Measurements from ENCODE around the gene IL1RAPL2. TPM values are rescaled to one million over a fixed set of nuclear protein-coding genes. Genes with fewer than 3 reads are reported as not detected.

The IL1RAPL2 gene
- total RNA-seq, 1 donor from 2014 or later = 0.58 TPM

DNA sequence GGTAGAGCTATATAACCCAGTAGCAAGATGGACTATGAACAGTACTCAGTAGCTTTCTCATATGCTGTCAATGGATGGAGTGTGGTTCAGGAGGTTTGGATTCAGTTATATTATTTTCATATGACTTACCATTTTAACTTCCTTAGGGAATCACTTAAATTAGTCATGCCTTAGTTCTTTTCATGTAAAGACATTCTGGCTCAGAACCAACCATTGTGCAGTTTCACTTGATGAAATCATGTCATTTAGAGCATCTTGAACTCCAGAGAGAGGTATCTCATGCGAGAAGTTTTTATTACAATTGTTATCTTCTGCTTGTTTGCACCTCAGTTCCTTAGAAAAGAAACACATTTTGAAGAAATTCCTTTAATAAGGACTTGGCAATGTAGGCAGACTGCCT lies 55.8 kb downstream of the IL1RAPL2 start:
- H3K36me3 Mint-ChIP-seq (ENCODE audit: low read depth) = no peaks in the 10 kb centered on the region
- TF ChIP-seq, protein P1, sequence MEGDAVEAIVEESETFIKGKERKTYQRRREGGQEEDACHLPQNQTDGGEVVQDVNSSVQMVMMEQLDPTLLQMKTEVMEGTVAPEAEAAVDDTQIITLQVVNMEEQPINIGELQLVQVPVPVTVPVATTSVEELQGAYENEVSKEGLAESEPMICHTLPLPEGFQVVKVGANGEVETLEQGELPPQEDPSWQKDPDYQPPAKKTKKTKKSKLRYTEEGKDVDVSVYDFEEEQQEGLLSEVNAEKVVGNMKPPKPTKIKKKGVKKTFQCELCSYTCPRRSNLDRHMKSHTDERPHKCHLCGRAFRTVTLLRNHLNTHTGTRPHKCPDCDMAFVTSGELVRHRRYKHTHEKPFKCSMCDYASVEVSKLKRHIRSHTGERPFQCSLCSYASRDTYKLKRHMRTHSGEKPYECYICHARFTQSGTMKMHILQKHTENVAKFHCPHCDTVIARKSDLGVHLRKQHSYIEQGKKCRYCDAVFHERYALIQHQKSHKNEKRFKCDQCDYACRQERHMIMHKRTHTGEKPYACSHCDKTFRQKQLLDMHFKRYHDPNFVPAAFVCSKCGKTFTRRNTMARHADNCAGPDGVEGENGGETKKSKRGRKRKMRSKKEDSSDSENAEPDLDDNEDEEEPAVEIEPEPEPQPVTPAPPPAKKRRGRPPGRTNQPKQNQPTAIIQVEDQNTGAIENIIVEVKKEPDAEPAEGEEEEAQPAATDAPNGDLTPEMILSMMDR (conservative IDR thresholded peaks at IDR 0.05) = no peak
- H3K27ac Mint-ChIP-seq (ENCODE audit: unreplicated experiment) = no peak overlapping the region
- no peaks in the 10 kb centered on the region for H3K4me1 Mint-ChIP-seq
- no peak for DNase-seq (ENCODE audit: low read depth, low spot score)
- H3K9me3 Mint-ChIP-seq = no peaks in the 10 kb centered on the region
- H3K4me3 Mint-ChIP-seq = no peak overlapping the region
- H3K27me3 Mint-ChIP-seq (ENCODE audit: low read depth) = no peaks in the 10 kb centered on the region

DNA sequence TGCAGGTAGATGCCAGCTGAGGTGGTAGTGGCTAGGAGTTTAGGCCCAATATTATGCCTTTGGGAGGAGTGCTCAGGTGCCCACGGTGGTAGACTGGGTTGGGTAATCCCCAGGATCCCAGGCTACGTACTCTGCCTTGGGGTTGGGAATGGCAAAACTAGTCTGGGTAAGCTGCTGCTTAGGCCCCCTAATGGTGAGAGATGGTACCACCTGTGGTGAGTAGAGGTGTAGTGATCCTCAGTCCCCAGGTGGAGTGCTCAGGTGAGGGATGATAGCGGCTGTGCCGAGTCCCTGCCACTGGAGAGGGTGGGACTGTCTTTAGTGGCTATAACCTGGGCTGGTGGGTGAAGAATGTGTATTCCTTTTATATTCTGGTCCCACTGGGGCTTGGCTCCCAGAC lies 75.2 kb downstream of the IL1RAPL2 start:
- H3K4me3 Mint-ChIP-seq = no peak overlapping the region
- TF ChIP-seq, protein P1 (conservative IDR thresholded peaks at IDR 0.05) = no peak
- DNase-seq (ENCODE audit: low read depth, low spot score) = no peak

DNA sequence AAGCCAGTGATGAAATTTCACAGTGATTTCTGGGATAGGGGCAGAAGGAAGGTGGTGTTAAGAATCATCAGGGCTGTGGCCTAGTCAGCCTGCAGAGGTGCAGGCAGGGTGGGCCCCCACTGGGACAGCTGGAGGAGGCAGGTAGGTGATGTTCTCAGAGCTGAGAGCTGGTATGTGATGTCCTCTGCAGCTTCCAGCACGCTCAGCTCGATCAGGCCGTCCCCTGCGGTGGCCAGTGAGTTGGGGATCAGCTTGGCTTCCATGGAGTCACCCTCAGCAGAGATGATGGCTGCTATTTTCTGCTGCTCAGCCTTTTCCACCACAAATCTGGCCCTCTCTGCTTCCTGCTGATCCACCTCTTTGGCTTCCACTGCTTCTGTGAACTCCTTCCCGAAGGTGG lies 81.1 kb downstream of the IL1RAPL2 start:
- H3K4me3 Mint-ChIP-seq = no peak overlapping the region
- peaks cover 7% of the 10 kb centered on the region for H3K9me3 Mint-ChIP-seq
- no peak for DNase-seq (ENCODE audit: low read depth, low spot score)
- H3K27ac Mint-ChIP-seq (ENCODE audit: unreplicated experiment) = no peak overlapping the region
- TF ChIP-seq, protein P1 (conservative IDR thresholded peaks at IDR 0.05) = no peak
- H3K27me3 Mint-ChIP-seq (ENCODE audit: low read depth) = peaks cover 3% of the 10 kb centered on the region
- no peaks in the 10 kb centered on the region for H3K4me1 Mint-ChIP-seq
- H3K36me3 Mint-ChIP-seq (ENCODE audit: low read depth) = no peaks in the 10 kb centered on the region

More for the DNA sequence above, 75.2 kb downstream of the IL1RAPL2 start:
- H3K4me1 Mint-ChIP-seq = no peaks in the 10 kb centered on the region
- no peak overlapping the region for H3K27ac Mint-ChIP-seq (ENCODE audit: unreplicated experiment)
- H3K9me3 Mint-ChIP-seq = peaks cover 16% of the 10 kb centered on the region
- H3K27me3 Mint-ChIP-seq (ENCODE audit: low read depth) = peaks cover 2% of the 10 kb centered on the region
- peaks cover 3% of the 10 kb centered on the region for H3K36me3 Mint-ChIP-seq (ENCODE audit: low read depth)

DNA sequence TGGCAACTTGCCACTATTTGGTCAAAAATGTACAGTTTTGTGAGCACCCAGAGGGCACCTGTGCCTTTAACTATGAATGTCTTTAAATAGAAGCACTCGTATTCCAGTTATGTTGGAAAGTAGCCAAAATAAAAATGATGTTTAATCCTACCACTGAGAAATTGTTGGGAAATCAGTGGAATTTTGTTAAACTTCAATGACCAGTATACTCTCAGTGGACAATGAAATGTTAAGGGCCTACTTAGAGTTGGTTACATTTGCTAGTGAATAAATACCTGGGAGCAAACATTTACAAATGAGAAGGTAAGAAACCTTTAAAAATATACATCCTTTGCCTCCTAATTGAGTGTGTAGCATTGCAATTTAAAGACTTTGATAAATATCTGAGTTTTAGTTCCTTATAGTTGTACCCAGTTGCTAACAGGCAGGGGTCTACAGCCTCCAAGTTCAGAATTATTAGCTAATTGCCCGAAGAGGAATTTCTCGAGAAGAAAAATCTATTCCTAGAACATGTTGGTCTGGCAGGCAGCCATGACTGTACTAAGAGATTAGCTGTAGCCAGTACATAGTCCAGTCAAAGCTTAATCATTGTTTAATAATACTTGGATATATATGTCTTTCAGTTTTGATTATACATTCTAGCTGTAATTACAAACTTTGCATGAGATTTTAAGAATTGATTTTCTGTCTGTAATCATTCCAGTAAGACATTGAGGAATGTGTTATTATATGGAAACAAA lies 93.2 kb downstream of the IL1RAPL2 start:
- Mint-ChIP-seq H3K27ac (ENCODE audit: unreplicated experiment) (no peak overlapping the region), H3K27me3 (ENCODE audit: low read depth) (no peaks in the 10 kb centered on the region), H3K4me1 (no peaks in the 10 kb centered on the region), H3K36me3 (ENCODE audit: low read depth) (peaks cover 2% of the 10 kb centered on the region), H3K9me3 (peaks cover 5% of the 10 kb centered on the region), H3K4me3 (no peak overlapping the region)
- DNase-seq (ENCODE audit: low read depth, low spot score) = no peak
- TF ChIP-seq, protein P1 (conservative IDR thresholded peaks at IDR 0.05) = no peak

DNA sequence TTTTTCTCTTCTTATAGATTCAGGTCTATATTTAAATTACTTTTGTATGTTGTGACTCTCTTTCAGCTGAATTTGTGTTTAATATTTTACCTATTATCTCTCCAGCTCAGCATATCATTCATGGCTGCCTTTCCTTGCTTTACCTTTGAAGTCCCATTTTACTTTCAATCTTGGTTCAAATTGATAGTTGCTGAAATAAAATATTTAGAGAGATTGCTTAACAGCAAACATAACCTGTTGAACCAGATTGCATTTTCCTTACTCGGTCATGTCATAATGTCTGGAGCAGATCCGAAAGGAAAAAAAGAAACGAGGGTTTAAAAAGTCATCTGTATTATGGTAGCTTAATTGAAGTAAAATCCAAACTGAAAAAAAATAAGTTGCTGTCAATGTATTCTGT lies 94.1 kb downstream of the IL1RAPL2 start:
- no peak overlapping the region for H3K4me3 Mint-ChIP-seq
- no peaks in the 10 kb centered on the region for H3K27me3 Mint-ChIP-seq (ENCODE audit: low read depth)
- peaks cover 5% of the 10 kb centered on the region for H3K9me3 Mint-ChIP-seq
- DNase-seq (ENCODE audit: low read depth, low spot score) = no peak
- no peak overlapping the region for H3K27ac Mint-ChIP-seq (ENCODE audit: unreplicated experiment)
- H3K4me1 Mint-ChIP-seq = no peaks in the 10 kb centered on the region
- H3K36me3 Mint-ChIP-seq (ENCODE audit: low read depth) = peaks cover 2% of the 10 kb centered on the region
- TF ChIP-seq, protein P1 (conservative IDR thresholded peaks at IDR 0.05) = no peak
